HG03175 (cell line): Measurements from ENCODE around the gene ARHGAP9.

Source experiments
- ATAC-seq: cut with Tn5 transposase; IDR thresholded peaks from one replicate; pipeline ENCODE4 v1.9.1; 2021; ENCODE audit warnings: mild to moderate bottlenecking, moderate library complexity; ENCODE audit not compliant: unreplicated experiment

The ARHGAP9 gene

DNA sequence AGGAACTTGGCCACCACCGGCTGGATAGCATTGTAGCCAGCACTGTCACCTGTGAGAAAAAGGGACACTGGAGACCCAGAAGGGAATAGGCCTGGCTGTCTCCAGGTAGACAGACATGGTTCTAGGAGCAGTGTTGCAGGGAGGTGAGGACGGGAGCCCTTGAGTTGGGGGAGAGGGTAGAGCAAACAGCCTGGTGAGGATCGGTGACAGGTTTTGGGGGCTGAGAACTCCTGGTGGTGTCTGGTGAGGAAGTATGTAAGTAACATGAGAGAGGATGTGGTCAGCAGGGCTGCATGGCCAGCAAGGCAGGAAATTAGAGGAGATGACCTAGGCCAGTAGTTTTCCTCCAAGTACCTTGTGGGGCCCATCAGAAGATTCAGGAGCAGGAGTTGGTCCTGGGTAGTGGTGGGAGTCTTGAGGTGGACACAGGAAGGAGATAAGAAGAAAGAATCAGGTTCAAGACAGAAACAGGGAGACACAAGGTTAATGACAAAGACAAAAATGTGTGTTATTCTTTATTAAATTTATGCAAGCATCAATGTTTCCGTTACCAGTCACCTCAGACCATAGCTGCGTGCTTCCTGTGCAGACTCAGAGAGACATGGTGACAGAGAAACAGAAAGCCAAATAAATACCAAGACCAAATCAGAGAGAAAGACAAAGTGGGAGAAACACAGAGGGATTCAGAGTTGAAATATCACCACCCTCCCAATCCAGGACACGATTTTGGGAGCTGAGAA is at the start of gene ARHGAP9:
ARHGAP9 (minus strand) TSS at position 491 of the 740 bp plus-strand sequence; CDS start at position 31, 460 bp downstream.
- ATAC-seq = peak; percentile 54

DNA sequence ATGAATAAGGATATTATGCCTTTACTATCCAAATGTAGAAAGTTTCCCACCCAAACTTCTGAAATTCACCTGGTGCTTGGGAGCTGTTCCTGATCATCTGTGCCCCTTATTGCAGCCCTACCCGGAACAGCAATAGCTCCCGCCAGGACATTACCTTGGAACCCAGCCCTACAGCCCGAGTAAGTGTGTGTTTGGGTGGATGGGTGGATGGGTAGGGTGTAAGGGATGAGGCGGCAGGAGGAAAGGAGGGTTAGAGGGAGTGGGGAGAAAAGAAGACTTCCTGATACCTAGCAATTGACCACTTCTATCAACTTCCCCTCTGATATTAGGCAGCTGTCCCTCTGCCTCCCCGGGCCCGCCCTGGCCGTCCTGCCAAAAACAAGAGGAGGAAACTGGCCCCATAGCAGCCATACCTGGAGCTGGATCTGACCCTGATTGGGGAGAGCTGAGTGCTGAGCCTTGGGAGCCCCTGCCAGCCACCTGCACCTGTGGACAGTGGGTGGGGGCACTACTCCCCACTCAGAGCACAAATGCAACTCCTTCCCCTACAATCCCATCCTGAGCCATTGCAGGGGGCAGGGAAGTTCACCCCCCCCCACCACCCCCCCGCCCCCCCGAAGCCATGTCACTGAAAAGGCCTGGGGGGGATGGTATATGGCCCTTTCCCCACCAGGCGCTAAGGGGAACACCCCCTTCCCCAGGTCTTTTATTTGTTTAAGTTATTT is 49.3 kb upstream of the ARHGAP9 start:
- ATAC-seq = no peak

DNA sequence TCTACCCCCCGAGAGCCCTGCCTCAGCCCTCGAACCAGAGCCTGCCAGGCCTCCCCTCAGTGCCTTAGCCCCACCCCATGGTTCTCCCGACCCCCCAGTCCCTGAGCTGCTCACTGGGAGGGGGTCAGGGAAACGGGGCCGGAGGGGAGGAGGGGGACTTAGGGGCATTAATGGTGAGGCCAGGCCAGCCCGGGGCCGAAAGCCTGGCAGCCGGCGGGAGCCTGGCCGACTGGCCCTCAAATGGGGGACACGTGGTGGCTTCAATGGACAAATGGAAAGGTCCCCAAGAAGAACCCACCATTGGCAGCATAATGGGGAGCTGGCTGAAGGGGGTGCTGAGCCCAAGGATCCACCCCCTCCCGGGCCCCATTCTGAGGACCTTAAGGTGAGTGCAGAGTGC is 48.5 kb upstream of the ARHGAP9 start:
- ATAC-seq = no peak

DNA sequence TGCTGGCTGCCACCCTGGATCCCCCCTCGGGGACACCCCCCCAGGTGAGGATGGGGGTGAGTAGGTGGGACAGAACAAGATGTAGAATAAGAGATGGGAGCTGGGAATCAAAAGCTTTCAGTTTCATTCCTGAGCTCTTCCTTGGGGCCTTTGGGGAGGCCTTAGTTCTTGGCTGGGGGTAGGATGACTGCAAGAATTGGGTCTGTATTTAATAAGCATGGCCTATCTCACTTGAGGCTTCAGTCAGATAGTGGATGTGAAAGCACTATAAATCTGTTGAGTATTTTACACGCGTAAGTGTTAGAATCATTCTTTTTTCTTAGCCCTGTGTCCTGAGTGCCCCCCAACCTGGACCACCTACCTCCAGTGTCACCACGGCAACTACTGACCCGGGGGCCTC is 47.5 kb upstream of the ARHGAP9 start:
- ATAC-seq = no peak

DNA sequence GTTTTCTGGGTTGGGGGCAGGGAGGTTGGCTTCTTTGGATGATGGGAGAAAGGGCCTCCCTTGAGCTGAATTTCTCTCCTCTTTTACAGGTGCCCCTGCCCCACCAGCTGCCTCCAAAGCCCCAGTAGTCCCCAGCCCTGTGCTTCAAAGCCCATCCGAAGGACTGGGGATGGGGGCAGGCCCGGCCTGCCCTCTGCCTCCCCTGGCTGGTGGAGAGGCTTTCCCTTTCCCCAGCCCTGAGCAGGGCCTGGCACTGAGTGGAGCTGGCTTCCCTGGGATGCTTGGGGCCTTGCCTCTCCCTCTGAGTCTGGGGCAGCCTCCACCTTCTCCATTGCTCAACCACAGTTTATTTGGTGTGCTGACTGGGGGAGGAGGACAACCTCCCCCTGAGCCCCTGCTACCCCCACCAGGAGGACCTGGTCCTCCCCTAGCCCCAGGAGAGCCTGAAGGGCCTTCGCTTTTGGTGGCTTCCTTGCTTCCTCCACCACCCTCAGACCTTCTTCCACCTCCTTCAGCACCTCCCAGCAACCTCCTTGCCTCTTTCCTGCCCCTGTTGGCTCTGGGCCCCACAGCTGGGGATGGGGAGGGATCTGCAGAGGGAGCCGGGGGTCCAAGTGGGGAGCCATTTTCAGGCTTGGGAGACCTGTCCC is 46.9 kb upstream of the ARHGAP9 start:
- no peak for ATAC-seq

DNA sequence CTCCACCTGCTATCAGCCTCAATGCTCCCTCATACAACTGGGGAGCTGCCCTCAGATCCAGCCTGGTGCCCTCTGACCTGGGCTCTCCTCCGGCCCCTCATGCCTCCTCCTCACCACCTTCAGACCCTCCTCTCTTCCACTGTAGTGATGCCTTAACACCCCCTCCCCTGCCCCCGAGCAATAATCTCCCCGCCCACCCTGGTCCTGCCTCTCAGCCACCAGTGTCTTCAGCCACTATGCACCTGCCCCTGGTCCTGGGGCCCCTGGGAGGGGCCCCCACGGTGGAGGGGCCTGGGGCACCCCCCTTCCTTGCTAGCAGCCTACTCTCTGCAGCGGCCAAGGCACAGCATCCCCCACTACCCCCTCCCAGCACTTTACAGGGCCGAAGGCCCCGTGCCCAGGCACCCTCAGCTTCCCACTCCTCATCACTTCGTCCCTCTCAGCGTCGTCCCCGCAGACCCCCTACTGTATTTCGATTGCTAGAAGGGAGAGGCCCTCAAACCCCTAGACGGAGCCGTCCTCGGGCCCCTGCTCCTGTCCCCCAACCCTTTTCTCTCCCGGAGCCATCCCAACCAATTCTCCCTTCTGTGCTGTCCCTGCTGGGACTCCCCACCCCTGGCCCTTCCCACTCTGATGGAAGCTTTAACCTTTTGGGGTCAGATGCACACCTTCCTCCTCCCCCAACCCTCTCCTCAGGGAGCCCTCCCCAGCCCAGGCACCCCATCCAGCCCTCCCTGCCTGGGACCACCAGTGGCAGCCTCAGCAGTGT is 46.1 kb upstream of the ARHGAP9 start:
- ATAC-seq = no peak

DNA sequence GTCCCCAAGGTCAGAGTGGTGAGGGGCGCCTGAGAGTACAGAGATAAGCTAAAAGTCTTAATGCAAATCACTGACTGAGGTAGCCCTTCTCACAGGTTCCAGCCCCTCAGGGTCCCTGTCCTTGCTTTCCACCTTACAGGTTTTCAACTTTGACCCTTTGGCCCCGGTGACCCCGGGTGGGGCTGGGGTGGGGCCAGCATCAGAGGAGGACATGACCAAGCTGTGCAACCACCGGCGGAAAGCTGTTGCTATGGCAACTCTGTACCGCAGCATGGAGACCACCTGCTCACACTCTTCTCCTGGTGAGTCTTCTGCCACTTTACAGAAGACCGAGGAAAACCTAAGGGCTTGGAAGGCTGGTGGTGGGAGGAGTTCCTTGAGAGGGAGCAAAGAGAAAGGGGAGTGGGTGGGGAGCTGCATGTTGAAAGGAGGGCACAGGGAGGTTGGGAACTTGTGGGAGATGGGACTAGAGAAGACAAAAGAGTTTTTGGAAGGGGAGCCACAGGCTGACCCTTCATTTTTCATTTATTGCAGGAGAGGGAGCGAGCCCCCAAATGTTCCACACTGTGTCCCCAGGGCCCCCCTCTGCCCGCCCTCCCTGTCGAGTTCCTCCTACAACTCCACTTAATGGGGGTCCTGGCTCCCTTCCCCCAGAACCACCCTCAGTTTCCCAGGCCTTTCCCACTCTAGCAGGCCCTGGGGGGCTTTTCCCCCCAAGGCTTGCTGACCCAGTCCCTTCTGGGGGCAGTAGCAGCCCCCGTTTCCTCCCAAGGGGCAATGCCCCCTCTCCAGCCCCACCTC is 45.3 kb upstream of the ARHGAP9 start:
- no peak for ATAC-seq

DNA sequence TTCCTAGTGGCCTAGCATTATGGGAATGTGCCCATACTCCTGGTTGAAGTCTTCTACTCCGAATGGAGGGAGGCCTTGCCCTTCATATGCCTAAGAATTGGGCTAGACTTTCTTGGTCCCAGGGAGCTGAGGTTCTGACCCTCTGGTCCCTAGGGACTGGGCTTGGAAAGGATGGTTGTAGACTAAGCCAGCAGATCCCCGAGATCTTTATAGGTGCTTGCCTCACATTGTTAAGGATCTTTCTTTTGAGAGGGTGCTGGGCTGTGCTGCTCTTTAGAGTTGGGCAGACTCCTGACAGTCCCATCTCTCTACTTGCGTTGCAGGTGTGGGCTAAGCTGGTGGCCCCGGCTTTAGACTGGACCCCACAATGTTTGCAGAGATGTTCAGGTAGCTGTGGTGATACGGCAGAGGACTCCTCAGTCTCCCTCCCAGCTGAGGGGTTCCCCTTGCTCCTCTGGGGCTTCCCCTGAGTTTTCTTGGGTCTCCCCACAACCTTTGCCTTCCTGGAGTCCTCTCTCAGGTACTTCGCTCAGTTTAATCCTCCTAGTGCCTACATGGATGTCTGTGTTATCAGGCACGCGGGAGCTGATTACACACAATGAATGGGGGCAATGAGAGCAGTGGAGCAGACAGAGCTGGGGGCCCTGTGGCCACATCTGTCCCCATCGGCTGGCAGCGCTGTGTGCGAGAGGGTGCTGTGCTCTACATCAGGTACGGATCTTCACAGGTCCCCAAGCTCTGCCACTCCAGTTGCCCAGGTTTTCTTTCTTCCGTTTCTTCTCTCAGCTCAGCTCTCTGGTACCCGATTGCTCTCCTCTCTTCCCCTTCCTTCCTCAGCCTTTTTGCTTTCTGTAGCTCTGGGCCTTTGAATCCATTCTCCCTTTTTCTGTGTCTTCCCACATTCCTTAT is 44.3 kb upstream of the ARHGAP9 start:
- ATAC-seq = no peak

DNA sequence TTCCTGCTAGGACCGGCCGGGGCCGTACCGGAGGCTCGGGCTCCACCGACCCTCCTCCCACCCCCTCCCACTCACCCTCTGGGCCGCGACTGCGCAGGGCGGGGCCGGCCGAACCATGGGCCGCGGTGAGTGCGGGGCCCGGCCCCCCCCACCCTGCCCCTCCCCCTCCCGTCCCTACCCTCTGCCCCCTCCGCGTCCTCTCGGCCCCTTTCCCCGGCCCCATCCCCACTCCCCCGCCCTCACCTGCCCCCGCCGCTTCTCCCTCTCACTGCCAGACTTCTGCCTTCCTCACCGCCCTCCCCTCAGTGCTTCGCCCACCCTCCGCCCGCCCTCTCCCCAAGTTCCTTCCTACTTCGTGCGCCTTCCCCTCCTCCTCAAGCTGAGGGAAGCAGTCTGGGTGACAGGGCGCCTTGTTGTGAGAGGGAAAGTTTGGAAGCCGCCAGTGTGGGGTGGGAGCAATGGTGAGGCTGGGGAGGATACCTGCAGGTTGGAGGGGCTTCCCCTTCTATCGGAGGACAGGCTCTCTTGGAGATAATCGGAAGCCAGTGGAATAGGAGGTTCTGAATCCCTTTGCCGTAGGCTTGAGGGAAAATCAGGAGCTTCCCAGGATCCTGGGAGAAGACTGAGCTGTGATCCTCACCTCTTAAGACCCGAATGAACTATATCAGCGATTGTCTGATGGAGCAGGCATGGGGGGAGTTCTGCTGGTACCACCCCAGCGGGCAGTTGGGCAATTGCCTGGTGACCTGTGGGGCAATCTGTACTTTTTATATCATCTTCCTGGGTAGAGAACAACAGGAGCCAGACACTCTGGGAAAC is 43.4 kb upstream of the ARHGAP9 start:
- no peak for ATAC-seq

DNA sequence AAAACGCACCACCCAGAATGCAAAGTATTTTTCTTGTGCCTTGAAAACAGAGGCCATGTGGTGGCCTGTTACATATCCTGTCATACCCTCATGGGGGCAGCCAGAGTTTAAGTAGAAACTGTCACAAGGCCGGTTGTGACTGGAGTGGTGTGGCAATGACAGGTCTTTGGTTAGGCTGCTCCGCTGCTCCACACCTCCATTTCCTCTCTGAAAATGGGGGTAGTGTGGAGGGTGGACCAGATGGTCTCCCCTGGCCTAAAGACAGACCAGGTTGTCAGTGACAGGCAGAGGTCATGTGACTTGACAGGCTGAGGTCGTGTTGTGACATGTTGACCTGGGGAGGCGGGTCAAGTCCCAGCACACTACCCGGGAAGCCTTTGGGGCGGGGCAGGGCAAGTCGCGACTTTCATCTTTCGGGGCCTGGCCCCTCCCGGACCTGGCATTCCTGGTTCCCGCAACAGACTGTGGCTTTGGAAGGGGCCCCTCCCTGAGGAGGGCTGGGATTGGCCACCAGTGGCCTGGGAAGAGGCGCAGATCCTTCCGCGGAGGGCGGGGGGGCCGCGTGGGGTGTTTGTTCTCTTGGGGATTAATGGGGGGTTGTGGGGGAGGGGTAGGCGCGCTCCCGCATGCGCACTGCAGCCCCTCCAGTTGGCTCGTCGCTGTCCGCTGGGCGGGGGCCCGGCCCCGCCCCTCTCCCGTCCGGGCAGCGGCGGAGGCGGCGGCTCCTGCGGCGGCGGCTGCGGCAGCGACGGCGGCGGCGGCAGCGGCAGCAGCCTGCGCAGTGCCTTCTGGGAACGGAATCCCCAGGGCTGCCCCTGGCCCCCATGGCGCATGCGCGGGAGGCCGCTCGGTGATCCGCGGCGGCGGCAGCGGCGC is 42.6 kb upstream of the ARHGAP9 start, which contains the start of gene MBD6:
MBD6 (plus strand) TSS at position 814 of the 876 bp plus-strand sequence. CDS start 1,480 bp downstream, outside the sequence.
- ATAC-seq = peak; percentile 46

DNA sequence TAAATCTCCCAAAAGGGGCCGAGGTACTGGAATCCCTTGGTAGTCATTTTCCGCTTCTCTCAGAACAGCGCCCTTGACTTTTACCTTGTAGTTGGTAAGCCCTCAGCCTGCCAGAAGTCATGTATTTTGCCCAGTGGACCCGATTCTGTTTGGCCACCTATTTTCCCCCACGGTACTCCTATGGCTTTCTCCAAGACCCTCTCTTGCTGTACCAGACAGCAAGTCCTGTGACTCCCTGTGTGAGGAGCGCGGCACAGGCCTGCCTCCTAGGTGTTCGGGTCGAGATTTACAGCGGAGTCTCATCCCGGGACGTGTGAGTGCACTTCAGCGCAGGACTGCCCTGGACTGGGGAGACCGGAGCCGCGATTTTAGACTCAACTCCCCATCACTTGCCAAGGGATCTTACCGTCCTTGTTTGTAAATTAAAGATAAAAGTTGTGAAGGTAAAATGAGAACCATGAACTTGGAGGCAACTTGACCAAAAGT is 41.9 kb upstream of the ARHGAP9 start:
- ATAC-seq = no peak

DNA sequence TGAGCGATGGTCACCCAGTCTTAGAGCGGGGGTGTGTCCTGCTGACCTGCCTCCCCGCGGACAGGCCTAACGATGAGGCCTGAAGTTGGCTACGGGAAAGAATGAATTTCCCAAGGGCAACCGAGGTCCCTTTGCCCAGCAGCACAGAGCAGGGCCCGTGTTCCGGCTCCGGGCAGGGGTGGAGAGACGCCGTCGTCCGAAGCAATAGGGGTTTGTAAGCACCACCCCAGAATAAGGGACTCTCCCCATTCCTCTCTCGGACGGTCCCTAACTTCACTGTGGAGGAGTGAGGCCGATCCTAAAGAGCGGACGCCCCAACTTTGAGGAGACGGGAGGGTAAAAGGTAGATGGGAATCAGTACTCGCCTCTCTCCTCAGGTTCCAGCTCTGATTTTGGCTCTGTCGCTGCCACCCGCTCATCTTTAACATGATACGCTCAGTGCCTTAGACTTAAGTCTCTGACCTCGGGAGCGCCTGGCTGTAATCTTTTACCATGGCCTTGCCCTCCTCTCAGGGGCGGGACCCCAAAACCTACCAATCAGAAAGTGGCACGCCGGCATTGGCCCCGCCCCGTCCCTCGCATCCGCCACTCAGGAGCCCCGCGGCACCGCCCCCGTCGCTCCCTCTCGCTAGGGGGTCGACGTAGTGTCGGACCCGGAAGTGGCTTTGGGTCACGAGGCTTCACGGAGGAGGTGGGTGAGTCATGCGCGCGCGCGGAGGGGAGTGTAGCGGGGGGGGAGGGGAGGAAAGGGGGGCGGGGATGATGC is 40.6 kb upstream of the ARHGAP9 start, which contains the start of gene DDIT3:
DDIT3 (minus strand) TSS at position 462 of the 766 bp plus-strand sequence. CDS start 3,108 bp downstream, outside the sequence.
- peak; percentile 72 for ATAC-seq

DNA sequence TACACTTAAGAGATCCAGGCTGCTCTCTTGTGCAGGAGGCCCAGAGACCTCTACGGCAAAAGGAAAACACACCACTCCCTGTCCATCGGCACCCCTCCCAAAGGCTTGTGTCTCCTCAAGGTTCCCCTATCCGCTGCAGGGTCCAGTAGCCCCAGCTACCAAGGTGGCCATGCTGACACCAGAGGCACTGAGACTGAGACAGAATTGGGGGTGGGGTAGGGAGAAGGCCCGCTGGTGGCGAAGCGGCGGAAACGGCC is 40.1 kb upstream of the ARHGAP9 start:
- peak; percentile 8 for ATAC-seq

DNA sequence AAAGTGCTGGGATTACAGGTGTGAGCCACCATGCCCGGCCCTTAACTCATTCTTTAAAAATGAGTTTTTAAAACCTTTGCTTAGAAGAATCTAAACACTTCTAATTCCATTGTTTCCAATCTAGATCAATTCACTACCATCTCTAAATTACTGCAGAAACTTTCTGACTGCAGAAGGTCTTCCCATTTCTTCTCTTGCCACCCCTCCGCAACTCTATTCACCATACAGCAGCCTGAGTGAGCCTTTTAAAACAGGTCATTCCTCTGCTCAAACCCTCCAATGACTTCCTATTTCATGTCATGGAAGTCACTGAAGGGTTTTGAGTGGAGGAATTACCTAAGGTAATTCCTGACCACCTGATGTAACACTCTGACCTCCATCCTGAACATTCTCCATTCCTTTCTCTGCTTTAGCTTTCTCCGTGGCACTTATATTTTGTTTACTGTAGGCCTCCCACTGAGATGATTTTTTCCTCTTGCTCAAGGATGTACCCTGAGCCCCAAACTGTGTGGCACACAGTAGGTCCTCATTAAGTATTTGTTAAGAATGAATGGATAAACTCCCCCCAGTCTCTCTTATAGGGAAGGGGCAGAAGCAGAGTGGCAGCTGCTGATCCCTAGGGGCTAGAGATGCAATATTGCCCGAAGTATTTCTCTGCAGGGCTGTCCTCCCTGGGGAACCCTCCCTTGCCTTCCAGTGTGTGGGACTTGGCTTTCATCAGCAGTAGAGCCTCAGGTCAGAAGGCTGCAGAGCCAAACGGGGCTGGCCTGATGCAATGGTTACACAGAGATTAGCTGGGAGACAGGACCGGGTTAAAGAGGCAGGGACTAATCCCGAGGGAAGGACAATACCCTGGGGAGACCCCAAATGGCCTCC is 39.5 kb upstream of the ARHGAP9 start:
- ATAC-seq = no peak

DNA sequence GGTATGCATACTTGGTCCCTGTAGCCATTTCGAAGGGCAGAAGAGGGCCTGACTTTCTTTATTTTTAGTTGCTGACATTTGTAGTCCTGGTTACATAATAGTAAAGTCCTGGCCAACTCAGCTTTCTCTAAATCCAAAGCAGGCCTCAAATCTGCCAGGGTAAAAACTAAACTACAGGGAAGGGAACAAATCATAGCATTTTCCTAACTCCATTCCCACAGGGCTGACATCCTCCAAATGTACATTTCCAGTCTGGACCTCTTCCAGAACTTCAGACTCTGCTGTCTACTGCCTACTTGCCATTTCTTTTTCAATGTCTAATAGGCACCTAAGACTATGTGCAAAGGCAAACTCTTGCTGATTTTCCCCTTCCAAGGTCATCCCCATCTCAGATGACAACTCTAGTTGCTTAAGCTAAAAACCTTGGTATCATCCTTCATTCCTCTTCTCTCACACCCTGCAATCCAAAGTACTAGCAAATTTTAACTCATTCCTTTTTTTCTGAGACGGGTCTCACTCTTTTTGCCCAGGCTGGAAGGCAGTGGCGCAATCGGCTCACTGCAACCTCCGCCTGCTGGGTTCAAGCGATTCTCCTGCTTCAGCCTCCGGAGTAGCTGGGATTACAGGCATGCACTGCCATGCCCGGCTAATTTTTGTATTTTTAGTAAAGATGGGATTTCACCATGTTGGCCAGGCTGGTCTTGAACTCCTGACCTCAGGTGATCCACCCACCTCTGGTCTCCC is 38.7 kb upstream of the ARHGAP9 start:
- ATAC-seq = no peak
